ENCODE measurements around the gene JAG2.

DNA sequence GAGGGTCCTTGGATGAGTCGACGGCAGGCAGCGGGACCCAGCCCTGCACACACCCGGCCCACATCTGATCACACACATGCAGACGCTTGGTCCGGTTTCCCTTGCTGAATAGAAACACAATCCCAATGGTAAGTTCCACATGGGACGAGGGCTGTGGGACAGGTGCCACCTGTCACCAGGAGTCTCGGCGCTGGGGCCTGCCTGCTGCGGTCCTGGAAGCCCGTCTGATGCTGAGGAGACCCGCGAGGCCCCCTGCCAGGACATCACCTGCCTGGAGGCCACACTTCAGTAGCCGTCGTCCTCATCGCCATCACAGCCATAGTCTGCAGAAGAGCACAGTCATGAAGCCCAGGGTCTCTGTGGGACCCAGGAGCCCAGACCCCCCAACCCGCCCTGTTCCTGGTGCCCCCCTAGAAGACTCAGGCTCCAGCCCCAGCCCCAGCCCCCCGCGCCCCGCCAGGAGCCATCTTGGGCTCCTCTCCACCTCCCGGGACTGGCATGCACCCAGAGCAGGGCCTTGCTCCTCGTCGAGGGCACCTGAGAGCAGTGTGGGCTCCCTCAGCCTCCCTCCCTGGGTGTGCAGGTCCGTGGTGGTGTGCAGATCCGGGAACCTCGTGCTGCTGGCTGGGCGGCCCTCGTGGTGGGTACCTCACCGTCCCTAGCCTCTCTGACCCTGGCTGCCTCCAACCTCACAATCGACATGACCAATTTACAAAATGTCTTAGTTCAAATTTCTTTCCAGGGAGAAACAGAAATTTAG is 41.9 kb upstream of the JAG2 start:
- TF ChIP-seq CTCF (IDR thresholded peaks at IDR 0.05), result no peak
- TF ChIP-seq POLR2A (IDR thresholded peaks at IDR 0.05), result no peak
